ENCODE measurements around the gene CDK5RAP2.

- TF ChIP-seq CTCF (conservative IDR thresholded peaks at IDR 0.05) (no peak), ZFX (IDR thresholded peaks at IDR 0.05) (no peak)
These were observed 218.4 kb downstream of the CDK5RAP2 start for GRCh38 chr9:120361551-120361950.

Data from C4-2B (cell line).